Sigmoid colon (tissue), 7 donors: Measurements from ENCODE around the gene MXRA5. TPM values are rescaled to one million over a fixed set of nuclear protein-coding genes. Genes with fewer than 3 reads are reported as not detected.
A peak's percentile ranks its signal among the peaks of the same experiment; 100 is the strongest.

ENCODE experiments used
- DNase-seq: peaks from one replicate; pipeline ENCODE4 v3.0.0-alpha.2; 2019
- H3K27ac ChIP-seq, 4 donors: fragments of 200-600 bp; sonication (generic); one replicate each; pipeline ENCODE4 v1.5.1; 2016 to 2019; ENCODE audit warnings: mild to moderate bottlenecking in 1 of 4
- H3K27me3 ChIP-seq, 3 donors: fragments of 200-600 bp; sonication (generic); one replicate each; pipeline ENCODE4 v1.5.1; 2019; ENCODE audit warnings: mild to moderate bottlenecking in 1 of 3
- H3K36me3 ChIP-seq, 4 donors: fragments of 200-600 bp; sonication (generic); one replicate each; pipeline ENCODE4 v1.5.1; 2016 to 2019
- H3K4me1 ChIP-seq, 4 donors: fragments of 200-600 bp; sonication (generic); one replicate each; pipeline ENCODE4 v1.5.1; 2017 to 2019
- H3K4me3 ChIP-seq, 4 donors: fragments of 200-600 bp; sonication (generic); one replicate each; pipeline ENCODE4 v1.5.1; 2017 to 2019; ENCODE audit warnings: mild to moderate bottlenecking in 2 of 4, moderate library complexity in 1 of 4
- H3K9me3 ChIP-seq, 4 donors: fragments of 200-600 bp in 3 of 4; sonication (generic) in 3 of 4; one replicate each; pipeline versions ENCODE4 v1.5.1 to v1.6.1; 2013 to 2019
- EP300 ChIP-seq, 4 donors: sonication (generic); formaldehyde crosslinking; IDR thresholded peaks; one replicate each; pipeline ENCODE4 v1.6.1; 2017; ENCODE audit warnings: antibody characterized with exemption in 4 of 4
- POLR2A ChIP-seq, 2 donors: fragments of 450-650 bp; IDR thresholded peaks; one replicate each; pipeline ENCODE4 v1.6.1; 2016; ENCODE audit warnings: antibody characterized with exemption in 2 of 2, mild to moderate bottlenecking in 2 of 2, moderate library complexity in 2 of 2
- POLR2AphosphoS5 ChIP-seq, 4 donors: sonication (generic); formaldehyde crosslinking; IDR thresholded peaks; one replicate each; pipeline ENCODE4 v1.6.1; 2017; ENCODE audit warnings: antibody characterized with exemption in 4 of 4
- WGBS, 2 donors: extraction: QIAGEN DNeasy Blood & Tissue Kit; methylation state at CpG; one replicate each; pipeline ENCODE4 v1.1.7; 2013; 5-methylcytosine and 5-hydroxymethylcytosine counted together
- intact Hi-C: fragments of 100-400 bp; cut with DNase I; formaldehyde crosslinking; loops from one replicate; pipeline ENCODE4 v1.15.1; 2023
- polyA plus RNA-seq, 3 donors: library from polyadenylated mRNA; stranded (reverse); fragments of 200-250 nt; gene quantifications; one replicate each; pipeline ENCODE4 v1.2.3, GENCODE V29; 2013
- total RNA-seq, 4 donors: library from RNA; depleted of rRNA; stranded (reverse); fragments of >200 nt; gene quantifications; one replicate each; pipeline ENCODE4 v1.1.0, GENCODE V29; 2016
- TF ChIP-seq, protein P1 (sequence below), 4 experiments: fragments of 450-650 bp in 3 of 4; fragments of 200-600 bp in 1 of 4; IDR thresholded peaks; one replicate each; pipeline ENCODE4 v1.5.1; 2016 to 2019; ENCODE audit warnings: antibody characterized with exemption in 4 of 4, mild to moderate bottlenecking in 3 of 4, moderate library complexity in 2 of 4
- donor health status: healthy with polysubstance abuse.
- donor health status: Bipolar disorder and iron deficiency.
- donor health status: healthy.

MXRA5 gene
- 1 to 10 TPM; 5.4 to 8.0 (median 5.9) TPM for total RNA-seq
- 1 to 10 TPM in 1 of 3 donors, under 1 TPM in 1, not detected in 1; 0.23 to 3.2 TPM for polyA plus RNA-seq

DNA sequence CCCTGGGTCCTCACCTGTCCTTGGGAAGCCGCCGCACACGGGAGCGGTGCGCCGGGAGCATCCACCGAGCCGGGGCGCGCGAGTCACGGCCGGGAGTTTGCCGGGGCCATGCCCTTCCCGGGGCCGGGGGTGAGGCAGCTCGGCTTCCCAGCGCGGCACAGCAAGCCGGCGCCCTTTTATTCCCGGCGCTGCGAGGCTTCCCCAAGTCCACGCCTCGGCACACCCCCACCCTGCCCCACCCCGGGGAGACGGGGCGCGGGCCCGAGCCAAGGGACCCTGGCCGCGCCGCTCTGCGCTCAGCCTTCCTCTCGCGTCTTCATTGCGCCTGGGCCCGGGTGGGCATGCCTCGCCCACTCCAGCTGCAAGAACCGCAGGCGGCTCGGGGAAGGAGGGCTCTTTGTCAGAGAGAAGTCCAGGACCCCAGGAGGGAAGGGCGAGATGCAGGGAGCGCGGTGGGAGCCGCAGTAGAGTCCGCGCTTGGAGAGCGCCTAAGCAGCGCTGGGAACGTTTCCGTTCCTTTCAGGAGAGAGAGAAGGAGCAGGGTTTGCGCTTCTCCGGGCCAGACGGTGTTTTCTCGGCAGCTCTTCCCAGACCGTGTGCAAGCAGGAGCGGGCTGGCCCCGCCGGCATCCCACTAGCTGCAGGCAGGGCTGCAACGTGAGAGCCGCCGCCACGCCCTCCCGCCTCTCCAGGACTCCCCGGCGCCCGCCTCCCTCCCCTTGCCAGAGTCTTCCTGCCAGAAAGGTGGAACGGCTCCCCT, at the start of gene MXRA5:
TSS of gene MXRA5 (minus strand) at position 152 of the 759 bp plus-strand sequence. CDS start 2,819 bp downstream, outside the sequence.
- H3K4me1 ChIP-seq = peaks cover 0 to 4% (median 0%) of the 10 kb centered on the region in 4 donors
- TF ChIP-seq, protein P1, sequence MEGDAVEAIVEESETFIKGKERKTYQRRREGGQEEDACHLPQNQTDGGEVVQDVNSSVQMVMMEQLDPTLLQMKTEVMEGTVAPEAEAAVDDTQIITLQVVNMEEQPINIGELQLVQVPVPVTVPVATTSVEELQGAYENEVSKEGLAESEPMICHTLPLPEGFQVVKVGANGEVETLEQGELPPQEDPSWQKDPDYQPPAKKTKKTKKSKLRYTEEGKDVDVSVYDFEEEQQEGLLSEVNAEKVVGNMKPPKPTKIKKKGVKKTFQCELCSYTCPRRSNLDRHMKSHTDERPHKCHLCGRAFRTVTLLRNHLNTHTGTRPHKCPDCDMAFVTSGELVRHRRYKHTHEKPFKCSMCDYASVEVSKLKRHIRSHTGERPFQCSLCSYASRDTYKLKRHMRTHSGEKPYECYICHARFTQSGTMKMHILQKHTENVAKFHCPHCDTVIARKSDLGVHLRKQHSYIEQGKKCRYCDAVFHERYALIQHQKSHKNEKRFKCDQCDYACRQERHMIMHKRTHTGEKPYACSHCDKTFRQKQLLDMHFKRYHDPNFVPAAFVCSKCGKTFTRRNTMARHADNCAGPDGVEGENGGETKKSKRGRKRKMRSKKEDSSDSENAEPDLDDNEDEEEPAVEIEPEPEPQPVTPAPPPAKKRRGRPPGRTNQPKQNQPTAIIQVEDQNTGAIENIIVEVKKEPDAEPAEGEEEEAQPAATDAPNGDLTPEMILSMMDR (IDR thresholded peaks at IDR 0.05) = no peak
- TF ChIP-seq EP300 (IDR thresholded peaks at IDR 0.05) = no peak
- TF ChIP-seq POLR2A (IDR thresholded peaks at IDR 0.05) = no peak
- TF ChIP-seq POLR2AphosphoS5 (IDR thresholded peaks at IDR 0.05) = no peak

GRCh38 chrX:3393581-3394111, 47.2 kb upstream of the MXRA5 start:
- Histone ChIP-seq H3K9me3 (no peaks in the 10 kb centered on the region), H3K4me1 (no peaks in the 10 kb centered on the region), H3K27me3 (no peaks in the 10 kb centered on the region), H3K36me3 (no peaks in the 10 kb centered on the region), H3K4me3 (no peak overlapping the region), H3K27ac (no peak overlapping the region)
- intact Hi-C loops = no loop called here
- no peak for DNase-seq
- WGBS, 2 donors = 72 to 76% methylated on average over 7 of the region's 7 CpGs
- TF ChIP-seq POLR2AphosphoS5 (IDR thresholded peaks at IDR 0.05) (no peak), POLR2A (IDR thresholded peaks at IDR 0.05) (no peak), EP300 (IDR thresholded peaks at IDR 0.05) (no peak)
- TF ChIP-seq, protein P1 (IDR thresholded peaks at IDR 0.05) = no peak

More for the DNA sequence above, at the start of gene MXRA5:
- Histone ChIP-seq H3K9me3 (no peaks in the 10 kb centered on the region), H3K4me3 (peak within 1 kb of the TSS; percentile 18 to 46 (median 39)), H3K27ac (peak within 1 kb of the TSS; percentile 39 to 66 (median 62)), H3K27me3 (peaks cover 0 to 6% (median 0%) of the 10 kb centered on the region in 3 donors), H3K36me3 (no peaks in the 10 kb centered on the region)
- DNase-seq = peak; percentile 68
- intact Hi-C loops = no loop called here
- WGBS, 2 donors = 5 to 9% methylated on average over 70 of the region's 70 CpGs

DNA sequence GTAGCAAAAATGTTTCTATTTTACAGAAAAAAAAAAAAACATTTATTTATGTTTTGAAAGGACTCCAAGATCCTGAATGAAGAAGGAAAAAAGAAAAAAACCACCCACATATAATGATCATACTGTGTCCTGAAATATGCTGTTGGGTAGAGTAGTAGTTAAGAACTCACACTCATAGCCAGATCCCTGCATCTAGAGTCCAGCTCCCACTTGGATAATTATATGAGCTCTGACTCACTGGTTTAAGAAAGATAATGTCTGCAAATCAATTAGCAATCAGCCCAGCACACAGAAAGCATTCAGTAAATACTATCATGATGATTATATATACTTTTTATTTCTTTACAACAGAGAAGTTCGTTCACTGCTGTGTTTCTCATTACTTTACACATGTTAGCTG, 46.7 kb upstream of the MXRA5 start:
- intact Hi-C loops = no loop called here
- H3K4me3 ChIP-seq = no peak overlapping the region
- no peak overlapping the region for H3K27ac ChIP-seq
- H3K4me1 ChIP-seq = no peaks in the 10 kb centered on the region
- no peak for DNase-seq
- H3K9me3 ChIP-seq = no peaks in the 10 kb centered on the region
- TF ChIP-seq POLR2AphosphoS5 (IDR thresholded peaks at IDR 0.05) = no peak
- no peak for TF ChIP-seq POLR2A (IDR thresholded peaks at IDR 0.05)
- no peak for TF ChIP-seq EP300 (IDR thresholded peaks at IDR 0.05)
- TF ChIP-seq, protein P1 (IDR thresholded peaks at IDR 0.05) = no peak
- H3K27me3 ChIP-seq = no peaks in the 10 kb centered on the region
- no peaks in the 10 kb centered on the region for H3K36me3 ChIP-seq
- WGBS, 2 donors = 6 to 50% methylated on average over 1 of the region's 1 CpG

DNA sequence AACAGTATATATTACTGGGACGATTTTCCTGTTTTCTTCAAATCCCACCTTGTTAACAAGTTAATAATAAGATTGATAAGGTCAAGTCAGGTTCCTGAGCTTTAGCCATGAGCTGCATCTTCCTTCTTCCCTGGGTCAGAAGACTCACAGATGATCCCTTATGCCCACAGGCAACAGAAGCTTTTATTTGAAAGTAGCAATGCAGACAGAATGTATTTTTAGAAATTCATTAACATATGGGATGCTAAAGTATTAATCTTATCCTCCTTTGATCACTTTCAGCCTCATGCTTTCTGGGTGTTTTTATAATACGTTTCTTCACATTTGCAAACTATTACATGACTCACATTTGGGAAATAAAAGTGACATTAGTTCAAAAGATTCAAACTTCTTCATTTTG, 42.0 kb upstream of the MXRA5 start:
- Histone ChIP-seq H3K9me3 (no peaks in the 10 kb centered on the region), H3K4me1 (no peaks in the 10 kb centered on the region), H3K36me3 (no peaks in the 10 kb centered on the region), H3K27me3 (no peaks in the 10 kb centered on the region), H3K4me3 (no peak overlapping the region), H3K27ac (no peak overlapping the region)
- 51 to 59% methylated on average over 2 of the region's 2 CpGs for WGBS, 2 donors
- no peak for TF ChIP-seq POLR2AphosphoS5 (IDR thresholded peaks at IDR 0.05)
- no peak for TF ChIP-seq EP300 (IDR thresholded peaks at IDR 0.05)
- TF ChIP-seq POLR2A (IDR thresholded peaks at IDR 0.05) = no peak
- TF ChIP-seq, protein P1 (IDR thresholded peaks at IDR 0.05) = no peak
- DNase-seq = no peak
- intact Hi-C loops = no loop called here
